Left lung (tissue), 10 donors: ENCODE data around the gene BCR. TPM values are rescaled to one million over a fixed set of nuclear protein-coding genes. Genes with fewer than 3 reads are reported as not detected.

Source experiments
- ATAC-seq: fragments of 200-7000 bp; cut with Tn5 transposase; one replicate; pipeline ENCODE4 v1.9.1; 2020; ENCODE audit warnings: moderate library complexity
- DNase-seq, 4 donors: peaks; one replicate each; pipeline ENCODE4 v3.0.0-alpha.2; 2013 to 2020
- H3K27ac ChIP-seq, 2 donors: fragments of 200-600 bp; sonication (generic) in 1 of 2; one replicate each; pipeline versions ENCODE4 v1.5.0 to v1.8.0; 2020 to 2021
- H3K27me3 ChIP-seq, 2 donors: fragments of 200-600 bp; sonication (generic) in 1 of 2; one replicate each; pipeline versions ENCODE4 v1.5.0 to v1.8.0; 2020 to 2021
- H3K36me3 ChIP-seq, 2 donors: fragments of 200-600 bp; sonication (generic) in 1 of 2; one replicate each; pipeline versions ENCODE4 v1.5.0 to v1.8.0; 2020 to 2021
- H3K4me1 ChIP-seq, 2 donors: fragments of 200-600 bp; one replicate each; pipeline ENCODE4 v1.8.0; 2021
- H3K4me3 ChIP-seq, 2 donors: fragments of 200-600 bp; sonication (generic) in 1 of 2; one replicate each; pipeline versions ENCODE4 v1.5.0 to v1.8.0; 2020 to 2021; ENCODE audit warnings: mild to moderate bottlenecking in 1 of 2
- H3K9me3 ChIP-seq, 2 donors: fragments of 200-600 bp; sonication (generic) in 1 of 2; one replicate each; pipeline versions ENCODE4 v1.5.0 to v1.8.0; 2020 to 2021
- CTCF ChIP-seq, 2 donors: fragments of 200-600 bp; sonication (generic) in 1 of 2; IDR thresholded peaks; one replicate each; pipeline versions ENCODE4 v1.5.0 to v1.8.0; 2021; ENCODE audit warnings: antibody characterized with exemption in 2 of 2
- intact Hi-C, 2 donors: fragments of 100-400 bp; cut with DNase I; formaldehyde crosslinking; loops; one replicate each; pipeline versions ENCODE4 v1.11.2 to v1.14.2; 2022
- polyA plus RNA-seq, 6 donors: library from polyadenylated mRNA; unstranded; fragments of 120-200 nt; gene quantifications; one replicate each; pipeline ENCODE4 v1.2.1, GENCODE V29; 2013; ENCODE audit not compliant: insufficient read length in 6 of 6
- total RNA-seq, 2 donors: library from RNA; stranded (reverse); fragmentation: NEBNext Ultra II Directional; extraction: Animal tissue kit (Norgen Biotek cat#: 25700); gene quantifications; one replicate each; pipeline ENCODE4 v1.2.1, GENCODE V29; 2021
- donor health status: DM: no; HTN: yes; CAD: no.
- donor health status: DM: no; HTN: no; CAD: no.

The BCR gene
- total and polyA plus RNA-seq, 8 donors, result 41.1 to 70.4 (median 48.9) TPM

- ATAC-seq, result peak; percentile 14
These were observed 35.3 kb downstream of the BCR start for GRCh38 chr22:23215294-23216241.

DNA sequence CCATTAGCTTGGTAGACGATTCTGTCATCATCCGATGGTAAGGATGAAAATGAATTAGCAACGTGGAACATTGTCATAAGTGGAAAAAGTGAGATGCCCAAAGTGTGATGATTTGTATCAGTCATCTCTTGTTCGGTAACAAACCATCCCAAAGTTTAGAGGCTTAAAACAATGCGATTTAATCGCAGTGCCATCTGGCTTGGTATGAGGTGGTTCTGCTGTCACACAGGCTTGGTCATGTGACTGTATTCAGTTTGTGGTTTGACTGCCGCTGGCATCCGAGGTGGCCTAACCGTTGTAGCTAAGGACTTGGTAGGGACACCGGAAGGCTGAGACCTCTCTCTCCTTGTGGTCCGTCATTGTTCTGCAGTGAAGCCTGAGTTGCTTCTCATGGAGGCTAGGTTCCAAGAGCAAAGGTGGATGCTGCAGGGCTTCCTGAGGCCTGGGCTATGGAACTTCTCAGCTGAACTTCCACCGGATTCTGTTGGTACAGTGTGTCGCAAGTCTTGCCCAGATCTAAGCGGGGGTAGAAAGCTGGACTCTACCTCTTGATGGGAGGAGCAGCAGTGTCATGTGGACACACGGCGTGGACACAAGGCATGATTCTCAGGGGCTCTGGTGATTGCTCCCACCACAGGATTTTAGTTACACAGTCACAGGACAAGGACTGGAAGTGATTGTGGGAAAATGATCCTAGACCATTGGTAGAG is 36.3 kb downstream of the BCR start:
- no peaks in the 10 kb centered on the region for H3K27me3 ChIP-seq
- intact Hi-C loops, result loop anchor here in 1 of 2 donors (5.0 kb wide), 1 partner anchor 34 kb away; the partner anchor contains the start of gene BCR
- no peak for TF ChIP-seq CTCF (IDR thresholded peaks at IDR 0.05)
- no peak for ATAC-seq
- H3K27ac ChIP-seq, result peak overlapping the region; percentile 42 to 83
- no peaks in the 10 kb centered on the region for H3K9me3 ChIP-seq
- H3K36me3 ChIP-seq, result no peaks in the 10 kb centered on the region
- DNase-seq, result no peak
- H3K4me3 ChIP-seq, result no peak overlapping the region
- peaks cover 57 to 85% of the 10 kb centered on the region in 2 donors for H3K4me1 ChIP-seq

More at GRCh38 chr22:23215294-23216241, 35.3 kb downstream of the BCR start:
- Histone ChIP-seq H3K4me1 (peaks cover 50 to 75% of the 10 kb centered on the region in 2 donors), H3K9me3 (no peaks in the 10 kb centered on the region), H3K4me3 (no peak overlapping the region), H3K36me3 (no peaks in the 10 kb centered on the region), H3K27me3 (no peaks in the 10 kb centered on the region), H3K27ac (peak overlapping the region; percentile 67 to 83)
- intact Hi-C loops, result loop anchor here in 1 of 2 donors (5.0 kb wide), 1 partner anchor 33 kb away; the partner anchor contains the start of gene BCR
- peak in 1 of 4 donors; percentile 31 for DNase-seq
- TF ChIP-seq CTCF (IDR thresholded peaks at IDR 0.05), result no peak

DNA sequence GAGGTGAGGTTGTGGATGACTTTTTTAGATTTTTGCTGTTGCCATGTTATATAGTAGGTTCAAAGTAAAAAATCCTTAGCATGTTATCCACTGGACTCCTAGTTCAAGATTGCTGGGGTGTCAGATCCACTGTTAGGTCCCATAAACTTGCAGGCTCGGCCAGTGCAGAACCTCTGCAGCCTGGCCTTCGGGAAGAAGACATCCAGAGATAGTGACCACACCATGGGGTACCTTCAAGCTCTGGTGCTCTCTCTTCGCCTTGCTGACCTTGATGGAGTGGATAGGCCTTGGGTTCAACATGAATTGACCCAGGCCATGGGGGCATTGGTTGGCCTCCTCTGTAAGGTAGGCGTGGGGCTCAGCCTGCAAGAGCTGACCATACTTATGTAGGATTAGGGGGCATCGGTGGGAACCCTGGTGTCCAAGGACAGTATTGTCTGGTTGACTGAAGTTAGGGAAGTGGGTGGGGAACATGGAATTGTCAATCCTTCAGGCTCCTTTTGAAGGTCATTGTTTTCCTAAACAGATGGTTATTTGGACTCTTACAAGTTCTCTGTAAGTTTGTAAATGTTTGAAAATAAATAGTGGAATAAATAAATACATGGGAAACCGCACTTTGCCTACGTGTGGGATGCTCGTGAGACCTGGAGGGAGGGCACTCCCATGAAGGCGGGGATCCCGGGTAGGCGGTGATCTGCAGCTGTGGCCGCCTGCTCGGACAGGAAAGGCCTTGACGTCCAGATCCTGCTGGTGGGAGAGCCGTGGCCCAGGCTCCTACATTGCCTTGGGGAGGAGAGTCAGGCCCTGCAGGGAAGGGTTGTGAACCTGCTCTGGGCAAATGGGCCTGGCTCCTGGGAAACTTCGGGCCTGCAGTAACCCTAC is 37.1 kb downstream of the BCR start:
- no peak for ATAC-seq
- peak in 1 of 4 donors; percentile 83 for DNase-seq

More for the DNA sequence above, 37.1 kb downstream of the BCR start:
- Histone ChIP-seq H3K4me3 (no peak overlapping the region), H3K9me3 (no peaks in the 10 kb centered on the region), H3K36me3 (no peaks in the 10 kb centered on the region), H3K27me3 (no peaks in the 10 kb centered on the region), H3K27ac (peak overlapping the region; percentile 81 to 83), H3K4me1 (peaks cover 62 to 93% of the 10 kb centered on the region in 2 donors)
- TF ChIP-seq CTCF (IDR thresholded peaks at IDR 0.05), result no peak
- intact Hi-C loops, result loop anchor here in 1 of 2 donors (5.0 kb wide), 1 partner anchor 35 kb away; the partner anchor contains the start of gene BCR
